SH-SY5Y (cell line): ENCODE data around the gene ATAD3C.

Source experiments
- GATA2 ChIP-seq: IDR thresholded peaks from 2 replicates; pipeline ENCODE4 v1.6.1; 2011; ENCODE audit warnings: mild to moderate bottlenecking, low read depth, low read length
- GATA3 ChIP-seq: IDR thresholded peaks from 2 replicates; pipeline ENCODE4 v1.6.1; 2011; ENCODE audit warnings: low read depth, mild to moderate bottlenecking, low read length, moderate library complexity

DNA sequence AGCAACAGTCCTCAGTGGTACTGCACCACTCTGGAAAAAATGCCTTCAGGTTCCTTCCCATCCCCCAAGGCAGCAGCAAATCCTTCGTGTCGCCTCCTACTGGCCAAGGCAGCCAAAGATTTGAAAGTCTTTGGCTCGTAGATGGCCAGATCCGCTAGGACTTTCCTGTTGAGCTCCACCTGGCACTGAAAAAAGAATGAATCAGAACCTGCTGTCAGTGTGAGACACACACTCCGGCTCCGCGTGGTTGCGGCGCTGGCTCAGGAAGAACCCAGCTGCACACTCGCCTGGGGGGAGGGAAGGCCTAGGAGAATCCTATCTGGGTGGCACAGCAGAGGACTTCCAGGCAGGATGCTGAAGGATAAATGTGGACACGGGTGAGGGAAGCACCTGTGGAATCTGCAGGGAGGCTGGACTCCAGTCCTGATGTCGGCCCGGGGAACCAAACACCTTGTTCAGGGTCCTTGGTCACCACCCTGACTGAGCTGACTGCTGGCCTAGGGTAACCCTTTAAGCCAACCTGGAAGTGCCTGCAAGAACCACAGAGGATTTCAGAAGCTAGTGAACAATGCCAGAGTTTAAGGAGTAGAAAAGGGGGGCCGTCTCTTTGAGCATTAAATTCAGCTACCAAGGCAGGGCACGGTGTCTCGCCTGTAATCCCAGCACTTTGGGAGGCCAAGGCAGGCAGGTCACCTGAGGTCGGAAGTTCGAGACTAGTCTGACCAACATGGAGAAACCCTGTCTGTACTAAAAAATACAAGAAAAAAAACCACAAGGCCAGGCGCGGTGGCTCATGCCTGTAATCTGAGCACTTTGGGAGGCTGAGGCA lies 47.2 kb upstream of the ATAD3C start:
- TF ChIP-seq GATA2, result no peak
- TF ChIP-seq GATA3, result no peak
